ENCODE results near the gene KCTD5.

The KCTD5 gene

GRCh38 chr16:2749476-2749875, 67.2 kb downstream of the KCTD5 start:
- CTCF ChIA-PET: no interaction called here
- TF ChIP-seq L3MBTL2 (conservative IDR thresholded peaks at IDR 0.05): no peak
- no peak for TF ChIP-seq ARNT (IDR thresholded peaks at IDR 0.05)
- no peak for TF ChIP-seq FOXM1 (IDR thresholded peaks at IDR 0.05; ENCODE audit: borderline replicate concordance)
- no peak for TF ChIP-seq HDGF (IDR thresholded peaks at IDR 0.05; ENCODE audit: borderline replicate concordance)
- TF ChIP-seq TARDBP (IDR thresholded peaks at IDR 0.05): no peak
- no peak for TF ChIP-seq ELF4 (IDR thresholded peaks at IDR 0.05)
- TF ChIP-seq BHLHE40 (IDR thresholded peaks at IDR 0.05; ENCODE audit: borderline replicate concordance): no peak
- TF ChIP-seq NFRKB (IDR thresholded peaks at IDR 0.05): no peak
- no peak for TF ChIP-seq FOXK2 (IDR thresholded peaks at IDR 0.05)
- POLR2A ChIA-PET: interaction anchor here (1.2 kb wide), 1 partner anchor 10 kb away, joined by 4 read pairs; no protein-coding TSS in a partner anchor
- DNase-seq (ENCODE audit: extremely low spot score): no peak

GRCh38 chr16:2749936-2750335, 67.6 kb downstream of the KCTD5 start:
- DNase-seq (ENCODE audit: extremely low spot score): no peak
- no peak for TF ChIP-seq SP1 (IDR thresholded peaks at IDR 0.05)
- no peak for TF ChIP-seq L3MBTL2 (conservative IDR thresholded peaks at IDR 0.05)
- no peak for TF ChIP-seq FOXK2 (IDR thresholded peaks at IDR 0.05)
- TF ChIP-seq ELF4 (IDR thresholded peaks at IDR 0.05): no peak
- TF ChIP-seq ARNT (IDR thresholded peaks at IDR 0.05): no peak
- no peak for TF ChIP-seq SUZ12 (IDR thresholded peaks at IDR 0.05)
- no peak for TF ChIP-seq ZNF384 (IDR thresholded peaks at IDR 0.05)
- TF ChIP-seq NFRKB (IDR thresholded peaks at IDR 0.05): no peak
- TF ChIP-seq FOXA1 (IDR thresholded peaks at IDR 0.05): no peak
- no peak for TF ChIP-seq PKNOX1 (IDR thresholded peaks at IDR 0.05)
- TF ChIP-seq LEF1 (IDR thresholded peaks at IDR 0.05; ENCODE audit: borderline replicate concordance): no peak
- TF ChIP-seq FOXM1 (IDR thresholded peaks at IDR 0.05; ENCODE audit: borderline replicate concordance): no peak
- TF ChIP-seq HDGF (IDR thresholded peaks at IDR 0.05; ENCODE audit: borderline replicate concordance): no peak
- TF ChIP-seq TARDBP (IDR thresholded peaks at IDR 0.05): no peak
- TF ChIP-seq CTBP1 (IDR thresholded peaks at IDR 0.05; ENCODE audit: borderline replicate concordance): no peak
- TF ChIP-seq BHLHE40 (IDR thresholded peaks at IDR 0.05; ENCODE audit: borderline replicate concordance): no peak
- ChIA-PET CTCF (no interaction called here), POLR2A (interaction anchor here (1.2 kb wide), 1 partner anchor 10 kb away, joined by 4 read pairs; no protein-coding TSS in a partner anchor)

GRCh38 chr16:2751577-2752034, 69.3 kb downstream of the KCTD5 start:
- TF ChIP-seq FOXA1 (IDR thresholded peaks at IDR 0.05): no peak
- TF ChIP-seq SP1 (IDR thresholded peaks at IDR 0.05): no peak
- TF ChIP-seq LEF1 (IDR thresholded peaks at IDR 0.05; ENCODE audit: borderline replicate concordance): no peak
- TF ChIP-seq CTBP1 (IDR thresholded peaks at IDR 0.05; ENCODE audit: borderline replicate concordance): no peak
- TF ChIP-seq ELF4 (IDR thresholded peaks at IDR 0.05): no peak
- TF ChIP-seq PKNOX1 (IDR thresholded peaks at IDR 0.05): no peak
- TF ChIP-seq FOXM1 (IDR thresholded peaks at IDR 0.05; ENCODE audit: borderline replicate concordance): no peak
- TF ChIP-seq FOXK2 (IDR thresholded peaks at IDR 0.05): no peak
- TF ChIP-seq HDGF (IDR thresholded peaks at IDR 0.05; ENCODE audit: borderline replicate concordance): no peak
- no peak for TF ChIP-seq ARNT (IDR thresholded peaks at IDR 0.05)
- TF ChIP-seq NFRKB (IDR thresholded peaks at IDR 0.05): no peak
- no peak for TF ChIP-seq ZNF384 (IDR thresholded peaks at IDR 0.05)
- no peak for TF ChIP-seq L3MBTL2 (conservative IDR thresholded peaks at IDR 0.05)
- TF ChIP-seq SUZ12 (IDR thresholded peaks at IDR 0.05): no peak
- TF ChIP-seq BHLHE40 (IDR thresholded peaks at IDR 0.05; ENCODE audit: borderline replicate concordance): no peak
- TF ChIP-seq TARDBP (IDR thresholded peaks at IDR 0.05): no peak
- ChIA-PET POLR2A (interaction anchor here (0.6 to 4.3 kb wide), 15 partner anchors 11 to 70 kb away, joined by 3 to 48 read pairs (median 4); partner anchors contain the start of genes ELOB, KCTD5, PRSS27 and PRSS41), CTCF (no interaction called here)
- DNase-seq (ENCODE audit: extremely low spot score): peak; percentile 84

GRCh38 chr16:2752035-2752849, 69.9 kb downstream of the KCTD5 start, which contains the start of gene SRRM2:
TSS of gene SRRM2 (plus strand) at chr16:2752638. CDS start at chr16:2756365, 3,727 bp downstream.
- POLR2A ChIA-PET: interaction anchor here (0.6 to 4.3 kb wide), 19 partner anchors 11 to 159 kb away, joined by 3 to 48 read pairs (median 4); partner anchors contain the start of genes ELOB, FLYWCH2, KCTD5 and PRSS27
- peak; percentile 94 for DNase-seq (ENCODE audit: extremely low spot score)
- CTCF ChIA-PET: no interaction called here
- TF ChIP-seq CTBP1 (IDR thresholded peaks at IDR 0.05; ENCODE audit: borderline replicate concordance): no peak
- TF ChIP-seq BHLHE40 (IDR thresholded peaks at IDR 0.05; ENCODE audit: borderline replicate concordance): no peak
- TF ChIP-seq TARDBP (IDR thresholded peaks at IDR 0.05): no peak
- TF ChIP-seq SP1 (IDR thresholded peaks at IDR 0.05): no peak
- peak; percentile 96 for TF ChIP-seq L3MBTL2 (conservative IDR thresholded peaks at IDR 0.05)
- no peak for TF ChIP-seq SUZ12 (IDR thresholded peaks at IDR 0.05)
- TF ChIP-seq FOXK2 (IDR thresholded peaks at IDR 0.05): no peak
- no peak; the same call in none of the 2 replicates for TF ChIP-seq ELF4 (IDR thresholded peaks at IDR 0.05)
- no peak for TF ChIP-seq HDGF (IDR thresholded peaks at IDR 0.05; ENCODE audit: borderline replicate concordance)
- TF ChIP-seq FOXA1 (IDR thresholded peaks at IDR 0.05): no peak
- TF ChIP-seq PKNOX1 (IDR thresholded peaks at IDR 0.05): no peak
- TF ChIP-seq NFRKB (IDR thresholded peaks at IDR 0.05): peak; percentile 73
- TF ChIP-seq FOXM1 (IDR thresholded peaks at IDR 0.05; ENCODE audit: borderline replicate concordance): no peak
- TF ChIP-seq LEF1 (IDR thresholded peaks at IDR 0.05; ENCODE audit: borderline replicate concordance): peak; percentile 59; the same call in 1 of the 2 replicates
- 0 out of 2 replicates have a peak, but pooled peaks have one; percentile 10 for TF ChIP-seq ARNT (IDR thresholded peaks at IDR 0.05)
- TF ChIP-seq ZNF384 (IDR thresholded peaks at IDR 0.05): no peak
